HTR-8/SVneo (cell line): Measurements from ENCODE around the gene TRIM5.

Source experiments
- DNase-seq: peaks from one replicate; pipeline ENCODE4 v3.0.0; 2011; ENCODE audit warnings: low spot score, mixed read lengths; ENCODE audit not compliant: insufficient read length
- FAIRE-seq: peaks from 2 replicates; lab custom pipeline; 2011; peaks lifted over from hg19 to GRCh38; lab: Jason Lieb, UNC

TRIM5 gene

GRCh38 chr11:5631417-5631816, 53.5 kb downstream of the TRIM5 start:
- no peak for DNase-seq
- no peak for FAIRE-seq

DNA sequence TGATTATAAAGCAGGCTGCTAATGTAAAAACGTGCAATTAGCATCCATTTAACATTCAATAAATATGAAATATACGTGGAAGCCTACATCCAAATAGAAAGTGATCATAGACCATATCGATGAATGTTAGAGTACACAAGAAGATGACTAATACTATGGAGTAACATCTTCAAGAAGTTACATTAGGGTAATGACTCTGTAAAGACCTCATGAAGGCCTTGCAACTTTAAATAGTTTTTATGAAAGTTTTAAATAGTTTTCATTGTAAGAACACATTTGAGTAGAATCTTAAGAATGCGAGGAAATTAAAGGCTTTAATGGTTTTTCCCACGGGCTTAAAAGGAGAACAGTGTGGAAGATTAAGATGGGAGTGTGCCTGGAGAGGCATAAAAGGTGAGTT, 58.7 kb downstream of the TRIM5 start:
- no peak for FAIRE-seq
- DNase-seq = no peak

- FAIRE-seq (no peak), DNase-seq (no peak)
These were observed 59.6 kb downstream of the TRIM5 start for GRCh38 chr11:5625281-5625680.

- DNase-seq (peak; percentile 78), FAIRE-seq (no peak)
These were observed 60.2 kb downstream of the TRIM5 start, which contains the start of gene TRIM34 for GRCh38 chr11:5624489-5625279. Gene TRIM34, plus strand, starts transcription at chr11:5625001. Its CDS starts 7,331 bp downstream, at chr11:5632332.

DNA sequence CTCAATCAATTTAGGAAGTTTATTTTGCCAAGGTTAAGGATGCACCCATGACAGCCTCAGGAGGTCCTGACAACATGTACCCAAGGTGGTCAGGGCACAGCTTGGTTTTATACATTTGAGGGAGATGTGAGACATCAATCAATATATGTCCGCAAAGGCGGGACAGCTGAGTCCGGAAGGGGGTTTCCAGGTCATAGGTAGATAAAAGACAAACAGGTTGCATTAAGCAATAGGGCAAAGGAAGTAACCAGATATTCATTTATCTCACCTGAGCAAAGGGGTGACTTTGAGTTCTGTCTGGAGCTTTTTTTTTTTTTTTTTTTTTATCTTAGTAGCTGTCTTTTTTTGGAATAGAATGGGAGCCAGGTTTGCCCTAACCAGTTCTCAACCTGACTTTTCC, 62.1 kb downstream of the TRIM5 start:
- no peak for FAIRE-seq
- no peak for DNase-seq

DNA sequence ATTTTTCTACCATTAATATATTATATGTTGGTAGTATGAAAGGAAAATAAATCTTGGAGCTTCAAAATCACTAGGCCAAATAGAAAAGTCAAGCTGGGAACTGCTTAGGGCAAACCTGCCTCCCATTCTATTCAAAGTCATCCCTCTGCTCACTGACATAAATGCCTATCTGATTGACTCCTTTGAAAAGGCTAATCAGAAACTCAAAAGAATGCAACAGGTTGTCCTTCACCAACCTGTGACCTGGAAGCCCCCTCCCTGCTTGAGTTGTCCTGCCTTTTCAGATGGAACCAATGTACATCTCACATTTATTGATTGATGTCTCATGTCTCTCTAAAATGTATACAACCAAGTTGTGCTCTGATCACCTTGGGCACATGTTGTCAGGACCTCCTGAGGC, 63.3 kb downstream of the TRIM5 start:
- FAIRE-seq (no peak), DNase-seq (no peak)

- FAIRE-seq (no peak), DNase-seq (peak; percentile 46)
These were observed 64.0 kb downstream of the TRIM5 start for GRCh38 chr11:5620651-5621521.

DNA sequence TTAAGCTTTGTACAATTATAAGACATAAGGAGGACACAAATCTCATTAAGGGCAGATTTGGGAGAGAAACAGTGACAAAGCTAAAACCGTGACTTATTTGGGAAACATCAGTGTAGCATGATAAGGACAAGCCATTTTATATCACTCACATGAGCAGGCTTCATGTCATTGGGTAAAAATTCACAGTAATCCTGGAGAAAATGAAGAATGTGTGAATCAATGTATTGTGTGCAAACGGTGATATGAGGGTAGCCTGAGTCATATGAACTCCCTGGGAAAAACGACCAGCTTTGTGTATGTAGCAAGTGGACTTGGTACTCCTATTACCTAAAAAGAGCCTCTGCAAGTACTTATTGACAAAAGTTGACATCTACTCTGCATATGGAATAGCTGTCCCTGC, 66.1 kb downstream of the TRIM5 start:
- DNase-seq = no peak

More for the DNA sequence above, 66.1 kb downstream of the TRIM5 start:
- FAIRE-seq = no peak
